A549 (cell line): ENCODE measurements around the gene EMID1. TPM values are rescaled to one million over a fixed set of nuclear protein-coding genes. Genes with fewer than 3 reads are reported as not detected.

Experiments used
- ATAC-seq, 2 experiments: fragments of 200-7000 bp in 1 of 2; fragments of >200 bp in 1 of 2; cut with Nextera tagmentation in 1 of 2; cut with Tn5 transposase in 1 of 2; 3 replicates each; pipeline versions ENCODE4 v1.8.0 to v1.9.1; 2018 to 2020; ENCODE audit warnings: mild to moderate bottlenecking in 1 of 2, moderate library complexity in 1 of 2
- CTCF ChIA-PET: fragments of 300-600 bp; sonication (Branson Sonifier 250); formaldehyde crosslinking; extraction: SDS; loops from one replicate; lab custom pipeline; 2021; ENCODE audit warnings: antibody characterized with exemption, inconsistent platforms; lab: Yijun Ruan, JAX
- POLR2A ChIA-PET: fragments of 350-600 bp; formaldehyde crosslinking; extraction: SDS; loops from one replicate; lab custom pipeline; 2021; ENCODE audit warnings: antibody characterized with exemption, inconsistent platforms; lab: Yijun Ruan, JAX
- DNase-seq, 2 experiments: peaks; one replicate each; pipeline versions ENCODE4 v3.0.0 to v3.0.0-alpha.2; 2011 to 2016; ENCODE audit warnings: low read depth in 1 of 2, low spot score in 1 of 2
- FAIRE-seq: peaks from 2 replicates; lab custom pipeline; 2011; peaks lifted over from hg19 to GRCh38; lab: Jason Lieb, UNC
- H3K27ac ChIP-seq, 2 experiments: fragments of >200 bp; sonication (Bioruptor Twin); formaldehyde crosslinking; 3 replicates each; pipeline ENCODE4 v1.5.1; 2016 to 2017
- H3K4me1 ChIP-seq: fragments of >200 bp; sonication (Bioruptor Twin); formaldehyde crosslinking; 3 replicates; pipeline ENCODE4 v1.6.1; 2016
- H3K4me2 ChIP-seq: fragments of >200 bp; sonication (Bioruptor Twin); formaldehyde crosslinking; 3 replicates; pipeline ENCODE4 v1.6.1; 2016
- H3K4me3 ChIP-seq: fragments of >200 bp; sonication (Bioruptor Twin); formaldehyde crosslinking; 3 replicates; pipeline ENCODE4 v1.5.1; 2016
- H3K9me3 ChIP-seq: fragments of >200 bp; sonication (Bioruptor Twin); formaldehyde crosslinking; 3 replicates; pipeline ENCODE4 v1.6.1; 2016
- CBX8 ChIP-seq: fragments of 200-600 bp; sonication (generic); IDR thresholded peaks from 2 replicates; pipeline ENCODE4 v1.6.1; 2016
- CHD2 ChIP-seq: fragments of 150-350 bp; IDR thresholded peaks from 2 replicates; pipeline ENCODE4 v1.6.1; 2014; ENCODE audit warnings: low read length; ENCODE audit not compliant: partially characterized antibody
- EHF ChIP-seq: fragments of 250-450 bp; sonication (Bioruptor Pico); IDR thresholded peaks from 2 replicates; pipeline ENCODE4 v1.5.0; 2020; ENCODE audit warnings: mild to moderate bottlenecking
- EHMT2 ChIP-seq: fragments of 200-600 bp; sonication (generic); IDR thresholded peaks from 2 replicates; pipeline ENCODE4 v1.6.1; 2016; ENCODE audit warnings: antibody characterized with exemption, low read depth, mild to moderate bottlenecking, moderate library complexity
- EP300 ChIP-seq, 2 experiments: fragments of >200 bp; sonication (Bioruptor Twin); formaldehyde crosslinking; IDR thresholded peaks; 2 replicates in 1 of 2; 3 replicates in 1 of 2; pipeline ENCODE4 v1.6.1; 2016 to 2017
- FOSB ChIP-seq: fragments of 250-450 bp; sonication (Bioruptor Pico); IDR thresholded peaks from 2 replicates; pipeline ENCODE4 v1.5.0; 2020; ENCODE audit warnings: mild to moderate bottlenecking, moderate library complexity
- GATA3 ChIP-seq: IDR thresholded peaks from 2 replicates; pipeline ENCODE4 v1.6.1; 2012; ENCODE audit warnings: borderline replicate concordance
- HOXB13 ChIP-seq: fragments of 250-450 bp; sonication (Bioruptor Pico); IDR thresholded peaks from 2 replicates; pipeline ENCODE4 v1.5.0; 2020; ENCODE audit warnings: low read depth, mild to moderate bottlenecking, moderate library complexity
- JUNB ChIP-seq: fragments of >200 bp; sonication (Bioruptor Twin); formaldehyde crosslinking; IDR thresholded peaks from 2 replicates; pipeline ENCODE4 v1.6.1; 2016
- KDM1A ChIP-seq: fragments of 200-600 bp; sonication (generic); IDR thresholded peaks from 2 replicates; pipeline ENCODE4 v1.6.1; 2016; ENCODE audit warnings: low read depth, mild to moderate bottlenecking
- MAFK ChIP-seq: fragments of 450-650 bp; IDR thresholded peaks from 2 replicates; pipeline ENCODE4 v1.6.1; 2014; ENCODE audit not compliant: partially characterized antibody
- MAZ ChIP-seq: fragments of 150-350 bp; IDR thresholded peaks from 2 replicates; pipeline ENCODE4 v1.6.1; 2014; ENCODE audit warnings: antibody characterized with exemption, low read depth, low read length, borderline replicate concordance
- MYC ChIP-seq: IDR thresholded peaks from 2 replicates; pipeline ENCODE4 v1.6.1; 2012; ENCODE audit warnings: mild to moderate bottlenecking, inconsistent platforms, low read length, improper control_type of control experiment, borderline replicate concordance
- NPAS2 ChIP-seq: fragments of 250-450 bp; sonication (Bioruptor Pico); IDR thresholded peaks from 2 replicates; pipeline ENCODE4 v1.8.0; 2022; ENCODE audit warnings: mild to moderate bottlenecking, moderate library complexity, borderline replicate concordance
- POLR2A ChIP-seq: IDR thresholded peaks from 2 replicates; pipeline ENCODE4 v1.6.1; 2012; ENCODE audit warnings: mild to moderate bottlenecking, low read length
- RARB ChIP-seq: fragments of 250-450 bp; sonication (Bioruptor Pico); IDR thresholded peaks from 2 replicates; pipeline ENCODE4 v1.8.0; 2021; ENCODE audit warnings: mild to moderate bottlenecking, moderate library complexity
- RNF2 ChIP-seq: fragments of 200-600 bp; sonication (generic); IDR thresholded peaks from 2 replicates; pipeline ENCODE4 v1.6.1; 2016; ENCODE audit warnings: low read depth, mild to moderate bottlenecking, antibody characterized with exemption, moderate library complexity, borderline replicate concordance
- SREBF2 ChIP-seq: fragments of 450-650 bp; IDR thresholded peaks from 2 replicates; pipeline ENCODE4 v1.6.1; 2014; ENCODE audit warnings: mild to moderate bottlenecking, moderate library complexity
- ZC3H11A ChIP-seq: fragments of 450-650 bp; IDR thresholded peaks from 2 replicates; pipeline ENCODE4 v1.6.1; 2014; ENCODE audit warnings: antibody characterized with exemption, mild to moderate bottlenecking
- ZSCAN20 ChIP-seq: fragments of 250-450 bp; sonication (Bioruptor Pico); IDR thresholded peaks from 2 replicates; pipeline ENCODE4 v1.8.0; 2022; ENCODE audit warnings: mild to moderate bottlenecking, moderate library complexity
- WGBS: methylation state at CpG from one replicate; pipeline ENCODE4 v1.1.6; 2017; ENCODE audit errors: missing lambda C conversion rate; 5-methylcytosine and 5-hydroxymethylcytosine counted together
- polyA minus RNA-seq: library from RNA; depleted of rRNA, polyadenylated mRNA; stranded (reverse); fragments of >200 nt; gene quantifications from 2 replicates; pipeline ENCODE4 v1.2.3, GENCODE V29; 2011; rRNA and poly(A)+ RNA removed
- polyA plus RNA-seq, 4 experiments: library from polyadenylated mRNA; depleted of rRNA in 3 of 4; stranded (reverse); fragments of >200 nt; fragmentation: RNase III in 1 of 4; extraction: RNeasy Plus Mini Kit Qiagen cat#74134 plus additional on column Dnase treatment in 1 of 4; gene quantifications; 2 replicates in 3 of 4; 3 replicates in 1 of 4; pipeline ENCODE4 v1.2.3, GENCODE V29; 2011 to 2017
- TF ChIP-seq, protein P1 (sequence below): IDR thresholded peaks from 2 replicates; pipeline ENCODE4 v1.6.1; 2012
- TF ChIP-seq, protein P2 (sequence below): fragments of 150-350 bp; IDR thresholded peaks from 2 replicates; pipeline ENCODE4 v1.6.1; 2014; ENCODE audit warnings: low read depth, mild to moderate bottlenecking, low read length
- TF ChIP-seq, protein P3 (sequence below): fragments of 200-600 bp; sonication (generic); IDR thresholded peaks from 2 replicates; pipeline ENCODE4 v1.6.1; 2016; ENCODE audit warnings: antibody characterized with exemption, mild to moderate bottlenecking, moderate library complexity
- TF ChIP-seq, protein P4 (sequence below): fragments of >200 bp; sonication (Bioruptor Twin); formaldehyde crosslinking; IDR thresholded peaks from 3 replicates; pipeline ENCODE4 v1.6.1; 2016

EMID1 gene
- 0.28 and 0.32 TPM in 2 replicates for polyA plus RNA-seq (2011; rRNA removed)
- 0.41 and 0.54 TPM in 2 replicates for polyA plus RNA-seq (2012; cell fraction: cytosol; rRNA removed)
- polyA plus RNA-seq (2012; cell fraction: nucleus; rRNA removed): 0.56 and 0.77 TPM in 2 replicates
- 0.28 to 0.53 TPM (median 0.35 TPM) in 3 replicates for polyA plus RNA-seq (2017; fragmentation: RNase III; extraction: RNeasy Plus Mini Kit Qiagen cat#74134 plus additional on column Dnase treatment)
- polyA minus RNA-seq: 0.39 and 0.58 TPM in 2 replicates

DNA sequence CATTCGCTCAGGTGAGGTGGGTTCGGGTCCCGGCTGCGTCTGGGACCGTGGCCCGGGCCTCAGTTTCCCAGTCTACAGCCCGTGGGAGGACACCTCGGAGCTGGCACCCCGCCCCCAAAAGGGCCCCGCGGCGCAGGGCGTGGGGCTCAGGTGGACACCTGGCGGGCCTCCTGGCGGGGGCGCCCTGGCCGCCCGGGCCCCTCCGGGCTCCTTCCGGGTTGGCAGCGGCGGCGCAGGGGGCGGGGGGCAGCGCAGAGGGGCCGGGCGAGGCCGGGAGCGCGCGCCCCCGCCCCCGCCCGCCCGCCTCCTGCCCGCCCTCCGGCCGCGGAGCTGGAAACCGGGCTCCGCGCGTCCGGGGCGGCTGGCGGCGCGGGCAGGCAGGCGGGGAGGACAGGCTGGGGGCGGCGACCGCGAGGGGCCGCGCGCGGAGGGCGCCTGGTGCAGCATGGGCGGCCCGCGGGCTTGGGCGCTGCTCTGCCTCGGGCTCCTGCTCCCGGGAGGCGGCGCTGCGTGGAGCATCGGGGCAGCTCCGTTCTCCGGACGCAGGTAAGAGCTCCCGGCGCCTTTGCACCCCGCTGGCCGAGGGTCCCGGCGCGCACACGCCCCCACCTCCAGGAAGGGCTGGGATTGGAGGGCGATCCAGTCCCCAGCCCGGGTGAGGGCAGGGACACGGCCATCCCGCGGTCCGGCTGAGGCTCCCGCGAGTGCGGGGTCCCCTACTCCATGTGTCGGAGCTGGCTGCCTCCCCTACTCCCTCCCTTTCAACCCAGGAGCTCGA lies at the start of gene EMID1:
Gene EMID1, plus strand, starts transcription at position 303 of the 778 bp plus-strand sequence. Its CDS starts 143 bp downstream, at position 446.
- TF ChIP-seq MAZ (no peak), HOXB13 (CRISPR knock-in tag) (no peak), EHF (no peak), JUNB (no peak), EHMT2 (no peak), POLR2A (no peak), CBX8 (no peak), SREBF2 (no peak), MYC (no peak), GATA3 (no peak), ZC3H11A (no peak), RNF2 (no peak), MAFK (no peak)
- TF ChIP-seq, protein P1, sequence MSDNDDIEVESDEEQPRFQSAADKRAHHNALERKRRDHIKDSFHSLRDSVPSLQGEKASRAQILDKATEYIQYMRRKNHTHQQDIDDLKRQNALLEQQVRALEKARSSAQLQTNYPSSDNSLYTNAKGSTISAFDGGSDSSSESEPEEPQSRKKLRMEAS: no peak
- TF ChIP-seq, protein P2, sequence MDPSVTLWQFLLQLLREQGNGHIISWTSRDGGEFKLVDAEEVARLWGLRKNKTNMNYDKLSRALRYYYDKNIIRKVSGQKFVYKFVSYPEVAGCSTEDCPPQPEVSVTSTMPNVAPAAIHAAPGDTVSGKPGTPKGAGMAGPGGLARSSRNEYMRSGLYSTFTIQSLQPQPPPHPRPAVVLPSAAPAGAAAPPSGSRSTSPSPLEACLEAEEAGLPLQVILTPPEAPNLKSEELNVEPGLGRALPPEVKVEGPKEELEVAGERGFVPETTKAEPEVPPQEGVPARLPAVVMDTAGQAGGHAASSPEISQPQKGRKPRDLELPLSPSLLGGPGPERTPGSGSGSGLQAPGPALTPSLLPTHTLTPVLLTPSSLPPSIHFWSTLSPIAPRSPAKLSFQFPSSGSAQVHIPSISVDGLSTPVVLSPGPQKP: no peak
- TF ChIP-seq, protein P3, sequence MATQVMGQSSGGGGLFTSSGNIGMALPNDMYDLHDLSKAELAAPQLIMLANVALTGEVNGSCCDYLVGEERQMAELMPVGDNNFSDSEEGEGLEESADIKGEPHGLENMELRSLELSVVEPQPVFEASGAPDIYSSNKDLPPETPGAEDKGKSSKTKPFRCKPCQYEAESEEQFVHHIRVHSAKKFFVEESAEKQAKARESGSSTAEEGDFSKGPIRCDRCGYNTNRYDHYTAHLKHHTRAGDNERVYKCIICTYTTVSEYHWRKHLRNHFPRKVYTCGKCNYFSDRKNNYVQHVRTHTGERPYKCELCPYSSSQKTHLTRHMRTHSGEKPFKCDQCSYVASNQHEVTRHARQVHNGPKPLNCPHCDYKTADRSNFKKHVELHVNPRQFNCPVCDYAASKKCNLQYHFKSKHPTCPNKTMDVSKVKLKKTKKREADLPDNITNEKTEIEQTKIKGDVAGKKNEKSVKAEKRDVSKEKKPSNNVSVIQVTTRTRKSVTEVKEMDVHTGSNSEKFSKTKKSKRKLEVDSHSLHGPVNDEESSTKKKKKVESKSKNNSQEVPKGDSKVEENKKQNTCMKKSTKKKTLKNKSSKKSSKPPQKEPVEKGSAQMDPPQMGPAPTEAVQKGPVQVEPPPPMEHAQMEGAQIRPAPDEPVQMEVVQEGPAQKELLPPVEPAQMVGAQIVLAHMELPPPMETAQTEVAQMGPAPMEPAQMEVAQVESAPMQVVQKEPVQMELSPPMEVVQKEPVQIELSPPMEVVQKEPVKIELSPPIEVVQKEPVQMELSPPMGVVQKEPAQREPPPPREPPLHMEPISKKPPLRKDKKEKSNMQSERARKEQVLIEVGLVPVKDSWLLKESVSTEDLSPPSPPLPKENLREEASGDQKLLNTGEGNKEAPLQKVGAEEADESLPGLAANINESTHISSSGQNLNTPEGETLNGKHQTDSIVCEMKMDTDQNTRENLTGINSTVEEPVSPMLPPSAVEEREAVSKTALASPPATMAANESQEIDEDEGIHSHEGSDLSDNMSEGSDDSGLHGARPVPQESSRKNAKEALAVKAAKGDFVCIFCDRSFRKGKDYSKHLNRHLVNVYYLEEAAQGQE: no peak
- TF ChIP-seq, all 56 proteins: peak for 0
- Histone ChIP-seq H3K27ac (peak within 1 kb of the TSS; percentile 67 to 92), H3K4me2 (peak within 1 kb of the TSS; percentile 89), H3K9me3 (no peaks in the 10 kb centered on the region), H3K4me1 (no peaks in the 10 kb centered on the region), H3K4me3 (peak within 1 kb of the TSS; percentile 67)
- CTCF ChIA-PET: interaction anchor here (0.9 to 5.4 kb wide), 8 partner anchors 9 to 154 kb away, joined by 3 to 36 read pairs (median 4); no protein-coding TSS in a partner anchor
- POLR2A ChIA-PET: no interaction called here
- FAIRE-seq (no peak), DNase-seq (peak in 1 of 2 experiments; percentile 13), ATAC-seq (peak; percentile 70 to 76)
- WGBS: 31% methylated on average over 2 of the region's 90 CpGs

DNA sequence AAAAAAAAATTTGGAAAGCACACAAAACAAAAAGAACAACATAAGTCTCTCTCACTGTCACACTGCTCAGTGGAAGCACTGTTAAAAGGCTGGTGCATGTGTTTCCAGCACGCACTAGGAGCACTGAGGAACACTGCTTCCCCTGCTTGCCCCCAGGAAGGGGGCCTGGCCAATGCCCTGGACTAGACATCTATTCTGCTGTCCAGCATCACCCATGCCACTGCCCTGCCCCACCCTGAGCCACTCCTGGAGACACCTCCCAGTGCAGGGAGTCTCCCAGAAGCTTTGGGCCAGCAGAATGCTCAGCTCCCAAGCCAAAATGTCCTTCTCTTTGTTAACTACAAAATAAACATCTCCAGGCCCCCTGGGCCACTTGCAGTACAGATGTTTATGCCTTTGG lies 49.7 kb upstream of the EMID1 start:
- H3K9me3 ChIP-seq: no peaks in the 10 kb centered on the region
- ATAC-seq (no peak), FAIRE-seq (no peak), DNase-seq (no peak)
- ChIA-PET CTCF (interaction anchor here (1.1 to 2.0 kb wide), 2 partner anchors 90 to 300 kb away, joined by 4 read pairs; no protein-coding TSS in a partner anchor), POLR2A (no interaction called here)
- no peak for TF ChIP-seq RARB (CRISPR knock-in tag)
- TF ChIP-seq CHD2: no peak
- TF ChIP-seq EHF: no peak
- TF ChIP-seq, protein P4, sequence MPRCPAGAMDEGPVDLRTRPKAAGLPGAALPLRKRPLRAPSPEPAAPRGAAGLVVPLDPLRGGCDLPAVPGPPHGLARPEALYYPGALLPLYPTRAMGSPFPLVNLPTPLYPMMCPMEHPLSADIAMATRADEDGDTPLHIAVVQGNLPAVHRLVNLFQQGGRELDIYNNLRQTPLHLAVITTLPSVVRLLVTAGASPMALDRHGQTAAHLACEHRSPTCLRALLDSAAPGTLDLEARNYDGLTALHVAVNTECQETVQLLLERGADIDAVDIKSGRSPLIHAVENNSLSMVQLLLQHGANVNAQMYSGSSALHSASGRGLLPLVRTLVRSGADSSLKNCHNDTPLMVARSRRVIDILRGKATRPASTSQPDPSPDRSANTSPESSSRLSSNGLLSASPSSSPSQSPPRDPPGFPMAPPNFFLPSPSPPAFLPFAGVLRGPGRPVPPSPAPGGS: no peak
- no peak for TF ChIP-seq EP300 (IDR thresholded peaks at IDR 0.05)
- TF ChIP-seq FOSB (CRISPR knock-in tag): no peak
- TF ChIP-seq KDM1A: no peak
- TF ChIP-seq, protein P3: no peak
- no peak for TF ChIP-seq EHMT2
- TF ChIP-seq ZSCAN20 (CRISPR knock-in tag): no peak
- no peak for TF ChIP-seq SREBF2
- no peak for TF ChIP-seq NPAS2
- H3K4me1 ChIP-seq: no peaks in the 10 kb centered on the region
- 93% methylated on average over 1 of the region's 1 CpG for WGBS
- H3K4me3 ChIP-seq: no peak overlapping the region
- H3K4me2 ChIP-seq: no peak overlapping the region
- H3K27ac ChIP-seq: no peak overlapping the region
